Esophagus (tissue), 2 donors: ENCODE data around the gene SHC1. TPM values are rescaled to one million over a fixed set of nuclear protein-coding genes. Genes with fewer than 3 reads are reported as not detected.
A peak's percentile ranks its signal among the peaks of the same experiment; 100 is the strongest.

Experiments used
- H3K27ac ChIP-seq, 2 donors: one replicate each; pipeline ENCODE4 v1.5.1; 2013; ENCODE audit warnings: low read depth in 2 of 2, mild to moderate bottlenecking in 2 of 2, inconsistent platforms in 1 of 2, low read length in 1 of 2, moderate library complexity in 1 of 2
- H3K27me3 ChIP-seq, 2 donors: one replicate each; pipeline ENCODE4 v1.6.1; 2013; ENCODE audit warnings: low read length in 2 of 2, control low read depth in 1 of 2, mild to moderate bottlenecking in 1 of 2; ENCODE audit not compliant: insufficient read depth in 2 of 2, control insufficient read depth in 1 of 2
- H3K36me3 ChIP-seq, 2 donors: one replicate each; pipeline ENCODE4 v1.6.1; 2013; ENCODE audit warnings: low read length in 1 of 2; ENCODE audit not compliant: control insufficient read depth in 2 of 2, insufficient read depth in 2 of 2
- H3K4me1 ChIP-seq, 2 donors: one replicate each; pipeline ENCODE4 v1.6.1; 2013; ENCODE audit warnings: low read length in 1 of 2; ENCODE audit not compliant: control insufficient read depth in 2 of 2, insufficient read depth in 2 of 2
- H3K4me3 ChIP-seq, 2 donors: one replicate each; pipeline ENCODE4 v1.5.1; 2013; ENCODE audit warnings: low read length in 2 of 2, mild to moderate bottlenecking in 2 of 2, low read depth in 1 of 2, moderate library complexity in 1 of 2
- H3K9me3 ChIP-seq, 2 donors: one replicate each; pipeline ENCODE4 v1.6.1; 2013; ENCODE audit warnings: mild to moderate bottlenecking in 2 of 2, low read depth in 1 of 2, low read length in 1 of 2, moderate library complexity in 1 of 2; ENCODE audit not compliant: control insufficient read depth in 2 of 2, insufficient read depth in 1 of 2
- WGBS, 2 donors: extraction: QIAGEN DNeasy Blood & Tissue Kit; methylation state at CpG; one replicate each; pipeline ENCODE4 v1.1.7; 2013; 5-methylcytosine and 5-hydroxymethylcytosine counted together
- polyA plus RNA-seq, 2 donors: library from polyadenylated mRNA; stranded (reverse); fragments of 200-250 nt; gene quantifications; one replicate each; pipeline ENCODE4 v1.2.3, GENCODE V29; 2013
- donor health status: healthy with polysubstance abuse.
- donor health status: Bipolar disorder and iron deficiency.

SHC1 gene
- polyA plus RNA-seq, 2 donors, result 28.8 to 38.8 TPM

DNA sequence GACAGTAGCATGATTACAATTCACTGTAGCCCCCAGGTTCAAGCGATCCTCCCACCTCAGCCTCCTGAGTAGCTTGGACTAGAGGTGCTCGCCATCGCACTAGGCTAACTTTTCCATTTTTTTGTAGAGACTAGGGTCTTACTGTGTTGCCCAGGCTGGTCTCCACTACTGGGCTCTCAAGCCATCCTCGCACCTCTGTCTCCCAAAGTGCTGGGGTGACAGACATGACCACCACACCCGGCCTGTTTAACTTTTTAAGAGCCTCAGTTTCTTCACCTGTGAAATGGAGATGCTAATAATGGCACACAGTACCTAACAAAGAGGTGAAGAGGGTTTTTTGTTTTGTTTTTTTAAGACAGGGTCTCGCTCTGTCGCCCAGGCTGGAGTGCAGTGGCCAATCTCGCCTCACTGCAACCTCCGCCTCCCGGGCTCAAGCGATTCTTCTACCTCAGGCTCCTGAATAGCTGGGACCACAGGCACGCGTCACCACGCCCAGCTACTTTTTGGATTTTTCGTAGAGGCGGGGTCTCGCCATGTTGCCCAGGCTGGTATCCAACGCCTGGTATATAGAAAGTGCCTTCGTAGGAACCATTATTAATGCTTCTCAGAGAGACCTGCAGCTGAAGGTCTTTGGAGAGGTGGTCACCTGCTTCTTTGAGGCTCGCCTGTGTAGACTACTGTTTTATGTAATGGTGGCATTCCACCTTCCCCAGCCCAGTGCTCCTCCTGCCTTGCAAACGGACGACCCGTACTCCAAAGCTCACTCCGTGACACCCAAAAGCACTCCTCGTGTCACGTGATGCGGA lies 34.6 kb downstream of the SHC1 start:
- 29 to 31% methylated on average over 27 of the region's 27 CpGs for WGBS, 2 donors
- H3K4me3 ChIP-seq, result peak overlapping the region; percentile 61 to 62
- peak overlapping the region; percentile 99 to 100 for H3K27ac ChIP-seq
- peaks cover 0 to 3% of the 10 kb centered on the region in 2 donors for H3K36me3 ChIP-seq
- no peaks in the 10 kb centered on the region for H3K27me3 ChIP-seq
- H3K4me1 ChIP-seq, result peaks cover 9 to 12% of the 10 kb centered on the region in 2 donors
- no peaks in the 10 kb centered on the region for H3K9me3 ChIP-seq

DNA sequence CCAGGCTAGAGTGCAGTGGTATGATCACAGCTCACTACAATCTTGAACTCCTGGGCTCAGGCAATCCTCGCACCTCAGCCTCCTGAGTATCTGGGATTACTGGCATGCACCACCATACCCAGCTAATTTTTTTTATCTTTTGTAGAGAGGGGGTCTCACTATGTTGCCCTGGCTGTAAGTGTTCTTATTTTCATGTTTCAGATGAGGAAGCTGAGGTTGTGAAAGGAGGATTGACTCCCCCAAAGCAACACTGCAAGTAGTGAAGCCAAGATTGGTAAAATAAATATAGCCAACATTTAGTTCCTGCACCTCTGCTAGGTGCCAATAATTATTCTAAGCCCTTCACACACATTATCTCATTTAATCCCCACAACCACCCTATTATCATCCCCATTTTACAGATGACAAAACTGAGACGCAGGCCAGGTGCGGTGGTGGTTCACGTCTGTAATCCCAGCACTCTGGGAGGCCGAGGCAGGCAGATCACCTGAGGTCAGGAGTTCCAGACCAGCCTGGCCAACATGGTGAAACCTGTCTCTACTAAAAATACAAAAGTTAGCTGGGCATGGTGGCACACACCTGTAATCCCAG lies 36.1 kb downstream of the SHC1 start:
- H3K4me1 ChIP-seq, result peaks cover 4 to 7% of the 10 kb centered on the region in 2 donors
- H3K27ac ChIP-seq, result no peak overlapping the region
- H3K36me3 ChIP-seq, result peaks cover 0 to 3% of the 10 kb centered on the region in 2 donors
- no peak overlapping the region for H3K4me3 ChIP-seq
- H3K9me3 ChIP-seq, result no peaks in the 10 kb centered on the region
- 96 to 99% methylated on average over 5 of the region's 5 CpGs for WGBS, 2 donors
- no peaks in the 10 kb centered on the region for H3K27me3 ChIP-seq

DNA sequence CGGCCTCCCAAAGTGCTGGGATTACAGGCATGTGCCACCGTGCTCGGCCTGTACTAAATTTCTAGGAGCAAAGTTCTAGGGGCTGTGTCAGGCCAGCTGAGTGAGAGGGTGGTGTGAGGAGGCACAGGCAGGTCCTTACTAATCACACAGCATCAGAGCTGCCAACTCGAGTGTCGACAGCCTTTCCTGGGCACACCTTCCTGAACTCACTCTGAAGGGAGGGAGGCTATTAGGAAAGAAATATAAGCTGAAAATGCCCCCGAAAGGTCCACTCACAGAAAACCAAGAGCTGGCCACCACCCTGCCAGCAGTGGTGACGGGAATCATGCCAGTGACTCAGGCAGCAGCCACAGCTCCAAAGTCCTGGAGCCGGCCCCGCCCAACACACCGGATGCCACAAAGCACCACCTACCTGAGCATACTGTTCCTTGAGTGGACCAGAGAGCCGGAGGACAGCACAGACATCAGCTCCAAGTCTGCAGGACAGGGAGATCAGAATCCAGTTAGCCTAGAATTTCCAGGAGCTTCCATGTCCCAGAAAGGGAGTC lies 38.5 kb downstream of the SHC1 start:
- WGBS, 2 donors, result 59 to 75% methylated on average over 11 of the region's 11 CpGs

DNA sequence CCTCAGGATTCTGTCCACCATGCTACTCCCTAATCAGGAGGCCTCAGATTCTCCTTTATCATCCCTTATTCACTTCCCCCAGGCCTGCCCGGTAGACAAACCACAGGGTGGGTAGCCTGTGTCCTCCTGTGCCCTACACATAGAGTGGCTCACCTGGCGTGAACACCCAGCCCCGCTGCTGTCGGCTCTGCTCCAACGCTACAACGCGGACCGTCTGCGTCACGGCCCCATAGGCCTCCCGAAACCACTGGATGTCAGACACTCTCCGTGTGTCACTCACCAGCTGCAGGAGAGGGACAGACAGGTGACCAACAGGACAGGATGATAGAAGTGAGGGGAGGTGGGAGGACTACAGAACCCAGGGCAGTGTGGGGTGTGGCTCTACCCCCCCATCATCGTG lies 44.3 kb downstream of the SHC1 start:
- Histone ChIP-seq H3K9me3 (no peaks in the 10 kb centered on the region), H3K36me3 (peaks cover 25 to 49% of the 10 kb centered on the region in 2 donors), H3K4me3 (no peak overlapping the region), H3K4me1 (no peaks in the 10 kb centered on the region), H3K27me3 (no peaks in the 10 kb centered on the region), H3K27ac (no peak overlapping the region)
- WGBS, 2 donors, result 93 to 94% methylated on average over 13 of the region's 13 CpGs

More for the DNA sequence above, 38.5 kb downstream of the SHC1 start:
- H3K27ac ChIP-seq, result peak overlapping the region; percentile 68 to 91
- peaks cover 4 to 16% of the 10 kb centered on the region in 2 donors for H3K36me3 ChIP-seq
- peaks cover 3 to 4% of the 10 kb centered on the region in 2 donors for H3K4me1 ChIP-seq
- H3K4me3 ChIP-seq, result no peak overlapping the region
- H3K27me3 ChIP-seq, result no peaks in the 10 kb centered on the region
- H3K9me3 ChIP-seq, result no peaks in the 10 kb centered on the region

DNA sequence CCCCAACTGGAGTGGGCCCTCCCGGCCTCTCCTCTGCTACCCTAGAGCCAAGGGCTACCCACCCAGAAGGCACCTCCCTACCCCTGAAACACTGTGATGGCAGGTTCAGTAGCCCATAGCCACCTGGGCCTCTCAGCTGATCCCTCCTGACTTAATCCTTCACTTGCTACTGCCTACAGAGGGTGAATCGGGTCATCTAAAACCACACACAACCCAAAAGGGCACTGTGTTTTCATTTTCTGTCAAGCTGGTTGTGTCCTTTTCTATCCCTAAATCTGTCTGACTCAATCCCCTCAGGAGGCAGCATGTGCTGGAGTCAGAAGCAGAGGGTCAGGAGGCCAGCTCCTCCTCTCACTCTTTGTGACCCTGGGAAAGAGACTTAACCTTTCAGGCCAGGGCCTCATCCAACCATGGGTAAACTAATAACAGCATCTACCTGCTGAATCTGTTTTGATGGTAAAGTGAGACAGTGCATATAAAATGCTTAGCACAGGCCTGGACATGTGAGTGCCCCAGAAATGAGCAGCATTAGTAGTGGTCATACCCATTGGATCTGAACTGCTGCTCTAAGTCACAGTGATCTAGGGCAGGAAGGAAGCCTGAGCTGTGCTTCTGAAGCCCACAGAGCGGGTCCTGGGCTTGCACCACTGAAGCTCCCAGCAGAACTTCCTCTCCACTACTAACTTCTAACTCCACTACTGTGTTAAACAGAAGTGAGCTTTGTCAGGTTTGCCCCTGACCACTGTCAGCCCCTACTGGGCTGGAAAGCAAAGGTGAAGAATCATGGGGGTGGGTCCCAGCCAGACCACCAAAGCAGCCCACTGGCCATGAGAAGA lies 45.0 kb downstream of the SHC1 start:
- WGBS, 2 donors, result 92 to 94% methylated on average over 3 of the region's 3 CpGs
- H3K36me3 ChIP-seq, result peaks cover 25 to 49% of the 10 kb centered on the region in 2 donors
- no peak overlapping the region for H3K27ac ChIP-seq
- no peaks in the 10 kb centered on the region for H3K27me3 ChIP-seq
- H3K4me1 ChIP-seq, result no peaks in the 10 kb centered on the region
- no peaks in the 10 kb centered on the region for H3K9me3 ChIP-seq
- H3K4me3 ChIP-seq, result no peak overlapping the region

DNA sequence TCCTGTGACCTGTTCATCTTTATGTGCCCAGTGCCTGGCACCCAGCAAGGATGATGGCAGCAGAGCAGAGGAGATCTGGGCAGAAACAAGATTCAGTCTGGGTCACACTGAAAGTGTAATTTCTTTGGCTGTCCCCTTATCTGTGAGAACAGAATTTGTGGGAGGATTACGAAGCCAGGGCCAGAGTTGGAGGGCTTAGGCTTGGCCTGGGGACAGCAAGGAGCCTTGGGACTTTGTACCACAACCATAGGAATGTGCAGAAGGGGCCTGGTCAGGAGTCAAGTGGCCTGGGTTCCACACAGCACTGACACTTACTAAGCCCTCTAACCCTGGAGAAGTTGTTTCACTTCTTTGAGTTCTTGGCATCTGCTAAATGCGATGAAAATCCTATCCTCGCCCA lies 46.9 kb downstream of the SHC1 start:
- Histone ChIP-seq H3K4me3 (no peak overlapping the region), H3K9me3 (no peaks in the 10 kb centered on the region), H3K36me3 (peaks cover 22 to 45% of the 10 kb centered on the region in 2 donors), H3K27me3 (no peaks in the 10 kb centered on the region), H3K4me1 (no peaks in the 10 kb centered on the region), H3K27ac (no peak overlapping the region)
- WGBS, 2 donors, result 95 to 98% methylated on average over 3 of the region's 3 CpGs

DNA sequence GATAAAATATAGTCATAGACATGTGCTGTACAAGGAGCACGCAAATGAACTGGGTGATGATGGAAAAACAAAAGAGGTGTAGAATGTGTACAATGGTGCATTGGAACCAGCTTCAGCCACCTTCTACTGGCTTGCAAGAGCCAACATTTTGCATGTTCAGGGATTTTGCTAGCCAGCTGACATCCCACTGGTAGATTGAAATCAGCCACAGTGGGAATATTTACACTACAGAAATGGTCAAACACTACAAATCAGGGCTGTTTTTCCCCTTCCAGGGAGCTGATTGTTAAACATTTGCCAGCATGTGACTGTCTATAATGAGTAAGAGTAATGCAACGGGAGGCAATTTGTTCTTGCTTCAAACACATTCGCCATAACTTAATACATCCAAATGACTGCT lies 57.3 kb downstream of the SHC1 start:
- H3K27ac ChIP-seq, result no peak overlapping the region
- 90 to 91% methylated on average over 3 of the region's 3 CpGs for WGBS, 2 donors
- no peaks in the 10 kb centered on the region for H3K36me3 ChIP-seq
- no peaks in the 10 kb centered on the region for H3K9me3 ChIP-seq
- H3K4me3 ChIP-seq, result no peak overlapping the region
- peaks cover 3 to 15% of the 10 kb centered on the region in 2 donors for H3K4me1 ChIP-seq
- no peaks in the 10 kb centered on the region for H3K27me3 ChIP-seq

DNA sequence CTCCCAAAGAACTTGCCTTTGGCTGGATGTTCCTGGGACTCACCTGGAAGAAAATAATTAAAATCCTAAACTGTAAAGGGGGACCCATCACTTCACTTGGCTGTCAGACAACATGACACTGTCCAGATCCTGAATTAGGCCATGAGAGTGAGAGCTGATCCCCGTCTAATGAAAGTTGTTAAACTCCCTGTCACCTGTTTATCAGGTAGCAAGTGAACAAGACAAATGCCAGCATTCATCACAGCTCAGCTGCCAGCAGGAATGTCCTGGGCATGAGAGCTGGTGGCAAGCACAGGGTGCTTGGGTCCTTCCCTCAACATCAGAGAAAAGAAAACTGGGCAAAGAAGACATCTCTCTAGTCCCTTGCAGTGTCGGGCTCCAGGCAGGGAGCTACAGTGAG lies 57.8 kb downstream of the SHC1 start:
- no peaks in the 10 kb centered on the region for H3K9me3 ChIP-seq
- WGBS, 2 donors, result 83 to 85% methylated on average over 2 of the region's 2 CpGs
- H3K27me3 ChIP-seq, result no peaks in the 10 kb centered on the region
- no peaks in the 10 kb centered on the region for H3K36me3 ChIP-seq
- no peak overlapping the region for H3K27ac ChIP-seq
- peaks cover 3 to 15% of the 10 kb centered on the region in 2 donors for H3K4me1 ChIP-seq
- H3K4me3 ChIP-seq, result no peak overlapping the region
